Testis (tissue), 2 donors: Measurements from ENCODE around the gene SLC25A34.

Experiments used
- POLR2A ChIP-seq: fragments of 450-650 bp; IDR thresholded peaks from one replicate; pipeline ENCODE4 v1.6.1; 2017; ENCODE audit warnings: antibody characterized with exemption, mild to moderate bottlenecking, moderate library complexity
- TF ChIP-seq, protein P1 (sequence below), 3 experiments: fragments of 450-650 bp in 2 of 3; fragments of 200-600 bp in 1 of 3; sonication (generic) in 1 of 3; IDR thresholded peaks; one replicate each; pipeline ENCODE4 v1.5.1; 2016 to 2019; ENCODE audit warnings: antibody characterized with exemption in 3 of 3, mild to moderate bottlenecking in 2 of 3, moderate library complexity in 1 of 3

GRCh38 chr1:15700508-15700907 is 35.5 kb upstream of the SLC25A34 start:
- TF ChIP-seq, protein P1, sequence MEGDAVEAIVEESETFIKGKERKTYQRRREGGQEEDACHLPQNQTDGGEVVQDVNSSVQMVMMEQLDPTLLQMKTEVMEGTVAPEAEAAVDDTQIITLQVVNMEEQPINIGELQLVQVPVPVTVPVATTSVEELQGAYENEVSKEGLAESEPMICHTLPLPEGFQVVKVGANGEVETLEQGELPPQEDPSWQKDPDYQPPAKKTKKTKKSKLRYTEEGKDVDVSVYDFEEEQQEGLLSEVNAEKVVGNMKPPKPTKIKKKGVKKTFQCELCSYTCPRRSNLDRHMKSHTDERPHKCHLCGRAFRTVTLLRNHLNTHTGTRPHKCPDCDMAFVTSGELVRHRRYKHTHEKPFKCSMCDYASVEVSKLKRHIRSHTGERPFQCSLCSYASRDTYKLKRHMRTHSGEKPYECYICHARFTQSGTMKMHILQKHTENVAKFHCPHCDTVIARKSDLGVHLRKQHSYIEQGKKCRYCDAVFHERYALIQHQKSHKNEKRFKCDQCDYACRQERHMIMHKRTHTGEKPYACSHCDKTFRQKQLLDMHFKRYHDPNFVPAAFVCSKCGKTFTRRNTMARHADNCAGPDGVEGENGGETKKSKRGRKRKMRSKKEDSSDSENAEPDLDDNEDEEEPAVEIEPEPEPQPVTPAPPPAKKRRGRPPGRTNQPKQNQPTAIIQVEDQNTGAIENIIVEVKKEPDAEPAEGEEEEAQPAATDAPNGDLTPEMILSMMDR (IDR thresholded peaks at IDR 0.05): no peak
- no peak for TF ChIP-seq POLR2A
